WTC11 (cell line): ENCODE measurements around the gene BMP10. TPM values are rescaled to one million over a fixed set of nuclear protein-coding genes. Genes with fewer than 3 reads are reported as not detected.

Experiments
- ATAC-seq: fragments of 200-7000 bp; cut with Tn5 transposase; 2 replicates; pipeline ENCODE4 v1.10.0; 2021; ENCODE audit warnings: mild to moderate bottlenecking, moderate library complexity
- CTCF ChIA-PET: fragments of 300-600 bp; sonication (Branson Sonifier 250); formaldehyde crosslinking; loops from one replicate; lab custom pipeline; 2021; ENCODE audit warnings: antibody characterized with exemption; lab: Charles Lee
- POLR2A ChIA-PET: fragments of 350-600 bp; sonication (Branson Sonifier 250); formaldehyde crosslinking; loops from one replicate; lab custom pipeline; 2021; ENCODE audit warnings: antibody characterized with exemption; lab: Charles Lee
- DNase-seq: peaks from one replicate; pipeline ENCODE4 v3.0.0; 2021; ENCODE audit warnings: low spot score
- H3K27ac Mint-ChIP-seq: 2 replicates; pipeline ENCODE4 v1.8.0; 2021; ENCODE audit warnings: mixed read lengths
- H3K27me3 Mint-ChIP-seq: 2 replicates; pipeline ENCODE4 v1.8.0; 2021; ENCODE audit warnings: low read depth, mild to moderate bottlenecking, moderate library complexity, mixed read lengths
- H3K36me3 Mint-ChIP-seq: 2 replicates; pipeline ENCODE4 v1.8.0; 2021; ENCODE audit warnings: mixed read lengths
- H3K4me1 Mint-ChIP-seq: 2 replicates; pipeline ENCODE4 v1.8.0; 2022; ENCODE audit warnings: mixed read lengths
- H3K4me3 Mint-ChIP-seq: 2 replicates; pipeline ENCODE4 v1.8.0; 2021; ENCODE audit warnings: mild to moderate bottlenecking, moderate library complexity, mixed read lengths
- H3K9me3 Mint-ChIP-seq: 2 replicates; pipeline ENCODE4 v1.8.0; 2021; ENCODE audit warnings: mixed read lengths
- ATF1 ChIP-seq: sonication (generic); formaldehyde crosslinking; IDR thresholded peaks from 2 replicates; pipeline ENCODE4 v1.8.1; 2023; ENCODE audit warnings: mild to moderate bottlenecking, moderate library complexity, missing genetic modification reagents
- ESRRA ChIP-seq: sonication (generic); formaldehyde crosslinking; IDR thresholded peaks from 2 replicates; pipeline ENCODE4 v1.8.1; 2022; ENCODE audit warnings: mild to moderate bottlenecking, missing genetic modification reagents, borderline replicate concordance
- FOXK1 ChIP-seq: sonication (generic); formaldehyde crosslinking; IDR thresholded peaks from 2 replicates; pipeline ENCODE4 v1.8.0; 2022; ENCODE audit warnings: mild to moderate bottlenecking, moderate library complexity, missing genetic modification reagents
- FOXP1 ChIP-seq: sonication (generic); formaldehyde crosslinking; IDR thresholded peaks from 2 replicates; pipeline ENCODE4 v1.8.0; 2022; ENCODE audit warnings: missing genetic modification reagents, mild to moderate bottlenecking, moderate library complexity, borderline replicate concordance
- KAT7 ChIP-seq: sonication (generic); formaldehyde crosslinking; IDR thresholded peaks from 2 replicates; pipeline ENCODE4 v1.8.1; 2023; ENCODE audit warnings: missing genetic modification reagents, mild to moderate bottlenecking, borderline replicate concordance
- MYBL2 ChIP-seq: sonication (generic); formaldehyde crosslinking; IDR thresholded peaks from 2 replicates; pipeline ENCODE4 v1.8.1; 2023; ENCODE audit warnings: mild to moderate bottlenecking, moderate library complexity, missing genetic modification reagents
- OVOL2 ChIP-seq: fragments of 250-450 bp; sonication (Bioruptor Pico); IDR thresholded peaks from 2 replicates; pipeline ENCODE4 v1.9.0; 2021; ENCODE audit warnings: mild to moderate bottlenecking, borderline replicate concordance
- ZNF121 ChIP-seq: sonication (generic); formaldehyde crosslinking; IDR thresholded peaks from 2 replicates; pipeline ENCODE4 v1.8.0; 2023; ENCODE audit warnings: missing genetic modification reagents
- ZNF138 ChIP-seq: sonication (generic); formaldehyde crosslinking; conservative IDR thresholded peaks from 2 replicates; pipeline ENCODE4 v1.8.1; 2022; ENCODE audit warnings: mild to moderate bottlenecking, moderate library complexity, missing genetic modification reagents
- ZNF219 ChIP-seq: sonication (generic); formaldehyde crosslinking; IDR thresholded peaks from 2 replicates; pipeline ENCODE4 v1.8.0; 2023; ENCODE audit warnings: missing genetic modification reagents, mild to moderate bottlenecking, borderline replicate concordance
- ZNF396 ChIP-seq: fragments of 250-450 bp; sonication (Bioruptor Pico); IDR thresholded peaks from 2 replicates; pipeline ENCODE4 v1.8.0; 2021; ENCODE audit warnings: mild to moderate bottlenecking, moderate library complexity, borderline replicate concordance
- ZNF671 ChIP-seq: fragments of 250-450 bp; sonication (Bioruptor Pico); IDR thresholded peaks from 2 replicates; pipeline ENCODE4 v1.8.0; 2021; ENCODE audit warnings: mild to moderate bottlenecking
- total RNA-seq: library from RNA; stranded (reverse); gene quantifications from 3 replicates; pipeline ENCODE4 v1.2.3, GENCODE V29; 2021
- TF ChIP-seq, protein P1 (sequence below): sonication (generic); formaldehyde crosslinking; IDR thresholded peaks from 2 replicates; pipeline ENCODE4 v1.8.1; 2023; ENCODE audit warnings: mild to moderate bottlenecking, missing genetic modification reagents, borderline replicate concordance
- TF ChIP-seq, protein P2 (sequence below): fragments of 200-600 bp; IDR thresholded peaks from 2 replicates; pipeline ENCODE4 v1.8.0; 2022; ENCODE audit warnings: antibody characterized with exemption
- TF ChIP-seq, protein P3 (sequence below): fragments of 250-450 bp; sonication (Bioruptor Pico); IDR thresholded peaks from 2 replicates; pipeline ENCODE4 v2.1.2; 2022; ENCODE audit warnings: mild to moderate bottlenecking, moderate library complexity
- TF ChIP-seq, protein P4 (sequence below): sonication (generic); formaldehyde crosslinking; IDR thresholded peaks from 2 replicates; pipeline ENCODE4 v1.8.0; 2022; ENCODE audit warnings: mild to moderate bottlenecking, missing genetic modification reagents
- TF ChIP-seq, protein P5 (sequence below): sonication (generic); formaldehyde crosslinking; IDR thresholded peaks from 2 replicates; pipeline ENCODE4 v1.8.1; 2022; ENCODE audit warnings: low read depth, missing genetic modification reagents, borderline replicate concordance
- TF ChIP-seq, protein P6 (sequence below): sonication (generic); formaldehyde crosslinking; IDR thresholded peaks from 2 replicates; pipeline ENCODE4 v1.8.0; 2022; ENCODE audit warnings: missing genetic modification reagents
- TF ChIP-seq, protein P7 (sequence below): sonication (generic); formaldehyde crosslinking; IDR thresholded peaks from 2 replicates; pipeline ENCODE4 v1.8.0; 2023; ENCODE audit warnings: missing genetic modification reagents
- TF ChIP-seq, protein P8 (sequence below): sonication (generic); formaldehyde crosslinking; IDR thresholded peaks from 2 replicates; pipeline ENCODE4 v1.8.0; 2022; ENCODE audit warnings: mild to moderate bottlenecking, missing genetic modification reagents

BMP10 gene
- total RNA-seq, 1 experiment from 2014 or later = not detected

DNA sequence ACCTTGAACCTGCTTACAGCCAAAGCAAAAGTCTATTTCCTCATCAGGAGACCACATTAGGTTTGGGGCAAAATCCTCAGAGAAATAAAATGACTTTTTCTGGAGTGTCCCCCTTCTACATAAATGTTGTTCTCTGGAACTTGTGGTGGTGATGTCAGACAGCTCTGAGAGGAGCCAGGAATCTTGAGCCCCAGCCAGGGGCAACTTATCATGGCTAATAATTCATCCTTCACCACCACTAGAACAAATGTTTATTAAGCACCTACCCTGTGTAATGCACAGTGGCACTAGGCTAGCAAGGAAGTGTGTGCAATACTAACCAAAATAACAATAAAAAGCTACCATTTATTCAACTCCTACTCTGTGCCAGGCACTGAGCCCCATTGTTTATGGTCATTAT, 9.0 kb upstream of the BMP10 start (continued):
- TF ChIP-seq, protein P1, sequence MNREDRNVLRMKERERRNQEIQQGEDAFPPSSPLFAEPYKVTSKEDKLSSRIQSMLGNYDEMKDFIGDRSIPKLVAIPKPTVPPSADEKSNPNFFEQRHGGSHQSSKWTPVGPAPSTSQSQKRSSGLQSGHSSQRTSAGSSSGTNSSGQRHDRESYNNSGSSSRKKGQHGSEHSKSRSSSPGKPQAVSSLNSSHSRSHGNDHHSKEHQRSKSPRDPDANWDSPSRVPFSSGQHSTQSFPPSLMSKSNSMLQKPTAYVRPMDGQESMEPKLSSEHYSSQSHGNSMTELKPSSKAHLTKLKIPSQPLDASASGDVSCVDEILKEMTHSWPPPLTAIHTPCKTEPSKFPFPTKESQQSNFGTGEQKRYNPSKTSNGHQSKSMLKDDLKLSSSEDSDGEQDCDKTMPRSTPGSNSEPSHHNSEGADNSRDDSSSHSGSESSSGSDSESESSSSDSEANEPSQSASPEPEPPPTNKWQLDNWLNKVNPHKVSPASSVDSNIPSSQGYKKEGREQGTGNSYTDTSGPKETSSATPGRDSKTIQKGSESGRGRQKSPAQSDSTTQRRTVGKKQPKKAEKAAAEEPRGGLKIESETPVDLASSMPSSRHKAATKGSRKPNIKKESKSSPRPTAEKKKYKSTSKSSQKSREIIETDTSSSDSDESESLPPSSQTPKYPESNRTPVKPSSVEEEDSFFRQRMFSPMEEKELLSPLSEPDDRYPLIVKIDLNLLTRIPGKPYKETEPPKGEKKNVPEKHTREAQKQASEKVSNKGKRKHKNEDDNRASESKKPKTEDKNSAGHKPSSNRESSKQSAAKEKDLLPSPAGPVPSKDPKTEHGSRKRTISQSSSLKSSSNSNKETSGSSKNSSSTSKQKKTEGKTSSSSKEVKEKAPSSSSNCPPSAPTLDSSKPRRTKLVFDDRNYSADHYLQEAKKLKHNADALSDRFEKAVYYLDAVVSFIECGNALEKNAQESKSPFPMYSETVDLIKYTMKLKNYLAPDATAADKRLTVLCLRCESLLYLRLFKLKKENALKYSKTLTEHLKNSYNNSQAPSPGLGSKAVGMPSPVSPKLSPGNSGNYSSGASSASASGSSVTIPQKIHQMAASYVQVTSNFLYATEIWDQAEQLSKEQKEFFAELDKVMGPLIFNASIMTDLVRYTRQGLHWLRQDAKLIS (CRISPR knock-in tag) = no peak
- TF ChIP-seq, protein P2, sequence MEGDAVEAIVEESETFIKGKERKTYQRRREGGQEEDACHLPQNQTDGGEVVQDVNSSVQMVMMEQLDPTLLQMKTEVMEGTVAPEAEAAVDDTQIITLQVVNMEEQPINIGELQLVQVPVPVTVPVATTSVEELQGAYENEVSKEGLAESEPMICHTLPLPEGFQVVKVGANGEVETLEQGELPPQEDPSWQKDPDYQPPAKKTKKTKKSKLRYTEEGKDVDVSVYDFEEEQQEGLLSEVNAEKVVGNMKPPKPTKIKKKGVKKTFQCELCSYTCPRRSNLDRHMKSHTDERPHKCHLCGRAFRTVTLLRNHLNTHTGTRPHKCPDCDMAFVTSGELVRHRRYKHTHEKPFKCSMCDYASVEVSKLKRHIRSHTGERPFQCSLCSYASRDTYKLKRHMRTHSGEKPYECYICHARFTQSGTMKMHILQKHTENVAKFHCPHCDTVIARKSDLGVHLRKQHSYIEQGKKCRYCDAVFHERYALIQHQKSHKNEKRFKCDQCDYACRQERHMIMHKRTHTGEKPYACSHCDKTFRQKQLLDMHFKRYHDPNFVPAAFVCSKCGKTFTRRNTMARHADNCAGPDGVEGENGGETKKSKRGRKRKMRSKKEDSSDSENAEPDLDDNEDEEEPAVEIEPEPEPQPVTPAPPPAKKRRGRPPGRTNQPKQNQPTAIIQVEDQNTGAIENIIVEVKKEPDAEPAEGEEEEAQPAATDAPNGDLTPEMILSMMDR = no peak
- TF ChIP-seq ATF1 (CRISPR knock-in tag) (no peak), OVOL2 (CRISPR knock-in tag) (no peak), ZNF121 (CRISPR knock-in tag) (no peak)

DNA sequence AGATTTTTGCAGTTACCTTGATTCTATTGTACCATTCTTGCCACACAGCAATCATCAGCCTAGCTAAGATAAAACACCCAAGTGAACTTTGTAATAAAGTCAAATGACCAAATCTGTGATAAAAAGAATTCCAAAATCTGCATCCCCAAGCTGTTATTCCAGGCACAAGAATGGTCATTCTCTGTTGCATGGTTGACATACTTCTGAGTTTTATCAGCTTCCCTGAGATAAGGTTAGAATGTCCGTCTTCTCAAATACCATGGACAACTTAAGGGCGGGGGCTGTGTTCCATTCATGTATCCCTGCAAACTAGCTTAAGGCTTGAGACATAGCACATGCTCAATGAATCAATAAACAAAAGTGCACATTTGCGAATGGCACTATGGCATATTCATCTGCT, 8.1 kb upstream of the BMP10 start:
- Mint-ChIP-seq H3K4me1 (no peaks in the 10 kb centered on the region), H3K27ac (no peak overlapping the region), H3K9me3 (no peaks in the 10 kb centered on the region), H3K36me3 (no peaks in the 10 kb centered on the region), H3K4me3 (no peak overlapping the region), H3K27me3 (peaks cover 3% of the 10 kb centered on the region; the same call in 1 of the 2 replicates)
- TF ChIP-seq, protein P3, sequence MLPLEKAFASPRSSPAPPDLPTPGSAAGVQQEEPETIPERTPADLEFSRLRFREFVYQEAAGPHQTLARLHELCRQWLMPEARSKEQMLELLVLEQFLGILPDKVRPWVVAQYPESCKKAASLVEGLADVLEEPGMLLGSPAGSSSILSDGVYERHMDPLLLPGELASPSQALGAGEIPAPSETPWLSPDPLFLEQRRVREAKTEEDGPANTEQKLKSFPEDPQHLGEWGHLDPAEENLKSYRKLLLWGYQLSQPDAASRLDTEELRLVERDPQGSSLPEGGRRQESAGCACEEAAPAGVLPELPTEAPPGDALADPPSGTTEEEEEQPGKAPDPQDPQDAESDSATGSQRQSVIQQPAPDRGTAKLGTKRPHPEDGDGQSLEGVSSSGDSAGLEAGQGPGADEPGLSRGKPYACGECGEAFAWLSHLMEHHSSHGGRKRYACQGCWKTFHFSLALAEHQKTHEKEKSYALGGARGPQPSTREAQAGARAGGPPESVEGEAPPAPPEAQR (CRISPR knock-in tag) = no peak
- no peak for TF ChIP-seq ESRRA (CRISPR knock-in tag)
- TF ChIP-seq, protein P4, sequence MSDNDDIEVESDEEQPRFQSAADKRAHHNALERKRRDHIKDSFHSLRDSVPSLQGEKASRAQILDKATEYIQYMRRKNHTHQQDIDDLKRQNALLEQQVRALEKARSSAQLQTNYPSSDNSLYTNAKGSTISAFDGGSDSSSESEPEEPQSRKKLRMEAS = no peak
- no peak for TF ChIP-seq FOXP1
- TF ChIP-seq ZNF671 = no peak
- no peak for TF ChIP-seq FOXK1 (CRISPR knock-in tag)
- no peak for TF ChIP-seq ZNF219 (CRISPR knock-in tag)
- TF ChIP-seq, protein P5, sequence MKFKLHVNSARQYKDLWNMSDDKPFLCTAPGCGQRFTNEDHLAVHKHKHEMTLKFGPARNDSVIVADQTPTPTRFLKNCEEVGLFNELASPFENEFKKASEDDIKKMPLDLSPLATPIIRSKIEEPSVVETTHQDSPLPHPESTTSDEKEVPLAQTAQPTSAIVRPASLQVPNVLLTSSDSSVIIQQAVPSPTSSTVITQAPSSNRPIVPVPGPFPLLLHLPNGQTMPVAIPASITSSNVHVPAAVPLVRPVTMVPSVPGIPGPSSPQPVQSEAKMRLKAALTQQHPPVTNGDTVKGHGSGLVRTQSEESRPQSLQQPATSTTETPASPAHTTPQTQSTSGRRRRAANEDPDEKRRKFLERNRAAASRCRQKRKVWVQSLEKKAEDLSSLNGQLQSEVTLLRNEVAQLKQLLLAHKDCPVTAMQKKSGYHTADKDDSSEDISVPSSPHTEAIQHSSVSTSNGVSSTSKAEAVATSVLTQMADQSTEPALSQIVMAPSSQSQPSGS = no peak
- TF ChIP-seq MYBL2 (CRISPR knock-in tag) = no peak
- TF ChIP-seq ZNF138 = no peak
- TF ChIP-seq KAT7 (CRISPR knock-in tag) = no peak
- TF ChIP-seq, protein P6, sequence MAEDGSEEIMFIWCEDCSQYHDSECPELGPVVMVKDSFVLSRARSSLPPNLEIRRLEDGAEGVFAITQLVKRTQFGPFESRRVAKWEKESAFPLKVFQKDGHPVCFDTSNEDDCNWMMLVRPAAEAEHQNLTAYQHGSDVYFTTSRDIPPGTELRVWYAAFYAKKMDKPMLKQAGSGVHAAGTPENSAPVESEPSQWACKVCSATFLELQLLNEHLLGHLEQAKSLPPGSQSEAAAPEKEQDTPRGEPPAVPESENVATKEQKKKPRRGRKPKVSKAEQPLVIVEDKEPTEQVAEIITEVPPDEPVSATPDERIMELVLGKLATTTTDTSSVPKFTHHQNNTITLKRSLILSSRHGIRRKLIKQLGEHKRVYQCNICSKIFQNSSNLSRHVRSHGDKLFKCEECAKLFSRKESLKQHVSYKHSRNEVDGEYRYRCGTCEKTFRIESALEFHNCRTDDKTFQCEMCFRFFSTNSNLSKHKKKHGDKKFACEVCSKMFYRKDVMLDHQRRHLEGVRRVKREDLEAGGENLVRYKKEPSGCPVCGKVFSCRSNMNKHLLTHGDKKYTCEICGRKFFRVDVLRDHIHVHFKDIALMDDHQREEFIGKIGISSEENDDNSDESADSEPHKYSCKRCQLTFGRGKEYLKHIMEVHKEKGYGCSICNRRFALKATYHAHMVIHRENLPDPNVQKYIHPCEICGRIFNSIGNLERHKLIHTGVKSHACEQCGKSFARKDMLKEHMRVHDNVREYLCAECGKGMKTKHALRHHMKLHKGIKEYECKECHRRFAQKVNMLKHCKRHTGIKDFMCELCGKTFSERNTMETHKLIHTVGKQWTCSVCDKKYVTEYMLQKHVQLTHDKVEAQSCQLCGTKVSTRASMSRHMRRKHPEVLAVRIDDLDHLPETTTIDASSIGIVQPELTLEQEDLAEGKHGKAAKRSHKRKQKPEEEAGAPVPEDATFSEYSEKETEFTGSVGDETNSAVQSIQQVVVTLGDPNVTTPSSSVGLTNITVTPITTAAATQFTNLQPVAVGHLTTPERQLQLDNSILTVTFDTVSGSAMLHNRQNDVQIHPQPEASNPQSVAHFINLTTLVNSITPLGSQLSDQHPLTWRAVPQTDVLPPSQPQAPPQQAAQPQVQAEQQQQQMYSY (CRISPR knock-in tag) = no peak
- TF ChIP-seq, protein P7, sequence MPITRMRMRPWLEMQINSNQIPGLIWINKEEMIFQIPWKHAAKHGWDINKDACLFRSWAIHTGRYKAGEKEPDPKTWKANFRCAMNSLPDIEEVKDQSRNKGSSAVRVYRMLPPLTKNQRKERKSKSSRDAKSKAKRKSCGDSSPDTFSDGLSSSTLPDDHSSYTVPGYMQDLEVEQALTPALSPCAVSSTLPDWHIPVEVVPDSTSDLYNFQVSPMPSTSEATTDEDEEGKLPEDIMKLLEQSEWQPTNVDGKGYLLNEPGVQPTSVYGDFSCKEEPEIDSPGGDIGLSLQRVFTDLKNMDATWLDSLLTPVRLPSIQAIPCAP (CRISPR knock-in tag) = no peak
- no peak for TF ChIP-seq ZNF396 (CRISPR knock-in tag)
- TF ChIP-seq, protein P8, sequence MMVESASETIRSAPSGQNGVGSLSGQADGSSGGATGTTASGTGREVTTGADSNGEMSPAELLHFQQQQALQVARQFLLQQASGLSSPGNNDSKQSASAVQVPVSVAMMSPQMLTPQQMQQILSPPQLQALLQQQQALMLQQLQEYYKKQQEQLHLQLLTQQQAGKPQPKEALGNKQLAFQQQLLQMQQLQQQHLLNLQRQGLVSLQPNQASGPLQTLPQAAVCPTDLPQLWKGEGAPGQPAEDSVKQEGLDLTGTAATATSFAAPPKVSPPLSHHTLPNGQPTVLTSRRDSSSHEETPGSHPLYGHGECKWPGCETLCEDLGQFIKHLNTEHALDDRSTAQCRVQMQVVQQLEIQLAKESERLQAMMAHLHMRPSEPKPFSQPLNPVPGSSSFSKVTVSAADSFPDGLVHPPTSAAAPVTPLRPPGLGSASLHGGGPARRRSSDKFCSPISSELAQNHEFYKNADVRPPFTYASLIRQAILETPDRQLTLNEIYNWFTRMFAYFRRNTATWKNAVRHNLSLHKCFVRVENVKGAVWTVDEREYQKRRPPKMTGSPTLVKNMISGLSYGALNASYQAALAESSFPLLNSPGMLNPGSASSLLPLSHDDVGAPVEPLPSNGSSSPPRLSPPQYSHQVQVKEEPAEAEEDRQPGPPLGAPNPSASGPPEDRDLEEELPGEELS (CRISPR knock-in tag) = no peak
- DNase-seq (no peak), ATAC-seq (no peak)
- POLR2A ChIA-PET = no interaction called here
- CTCF ChIA-PET = interaction anchor here (0.9 to 2.3 kb wide), 2 partner anchors 128 to 392 kb away, joined by 3 to 6 read pairs; no protein-coding TSS in a partner anchor
